ENCODE measurements around the gene TRIM40.

GRCh38 chr6:30100585-30101443, 35.1 kb upstream of the TRIM40 start:
- TF ChIP-seq CTCF (IDR thresholded peaks at IDR 0.05): peak in 1 of 7 experiments; percentile 14
- TF ChIP-seq POLR2AphosphoS5 (IDR thresholded peaks at IDR 0.05): peak in 2 of 3 donors; percentile 43 to 76
